Neural progenitor cell (in vitro differentiated cells): ENCODE data around the gene IFNG. TPM values are rescaled to one million over a fixed set of nuclear protein-coding genes. Genes with fewer than 3 reads are reported as not detected.

Experiments
- DNase-seq: peaks from one replicate; pipeline ENCODE4 v3.0.0-alpha.2; 2016; ENCODE audit warnings: low spot score
- H2AFZ ChIP-seq: fragments of 200-600 bp; sonication (generic); replicated peaks from 2 replicates; pipeline ENCODE4 v1.6.1; 2016; ENCODE audit warnings: antibody characterized with exemption
- H3F3A ChIP-seq: fragments of 200-600 bp; sonication (generic); 2 replicates; pipeline ENCODE4 v1.6.1; 2016; ENCODE audit warnings: antibody characterized with exemption, low read depth
- H3K27ac ChIP-seq: fragments of 200-600 bp; sonication (generic); 2 replicates; pipeline ENCODE4 v1.5.1; 2016; ENCODE audit warnings: mild to moderate bottlenecking
- H3K27me3 ChIP-seq: fragments of 200-600 bp; sonication (generic); 2 replicates; pipeline ENCODE4 v1.6.1; 2016; ENCODE audit warnings: mild to moderate bottlenecking, moderate library complexity
- H3K36me3 ChIP-seq: fragments of 200-600 bp; sonication (generic); 2 replicates; pipeline ENCODE4 v1.5.1; 2016
- H3K4me1 ChIP-seq: fragments of 200-600 bp; sonication (generic); 2 replicates; pipeline ENCODE4 v1.6.1; 2016; ENCODE audit warnings: mixed run types
- H3K4me2 ChIP-seq: fragments of 200-600 bp; sonication (generic); 2 replicates; pipeline ENCODE4 v1.6.1; 2016
- H3K4me3 ChIP-seq: fragments of 200-600 bp; sonication (generic); 2 replicates; pipeline ENCODE4 v1.5.1; 2016
- H3K79me2 ChIP-seq: fragments of 200-600 bp; sonication (generic); 2 replicates; pipeline ENCODE4 v1.6.1; 2016; ENCODE audit warnings: low read depth
- H3K9ac ChIP-seq: fragments of 200-600 bp; sonication (generic); 2 replicates; pipeline ENCODE4 v1.6.1; 2016
- H3K9me3 ChIP-seq: fragments of 200-600 bp; sonication (generic); 2 replicates; pipeline ENCODE4 v1.5.1; 2016; ENCODE audit warnings: low read depth
- H4K20me1 ChIP-seq: fragments of 200-600 bp; sonication (generic); 2 replicates; pipeline ENCODE4 v1.6.1; 2016; ENCODE audit warnings: low read depth
- H3K27ac Mint-ChIP-seq: 3 replicates; pipeline ENCODE4 v1.8.0; 2021; ENCODE audit warnings: mixed read lengths
- H3K27me3 Mint-ChIP-seq: 2 replicates; pipeline ENCODE4 v1.8.0; 2022; ENCODE audit warnings: low read depth, mild to moderate bottlenecking, inconsistent platforms, moderate library complexity, mixed read lengths; ENCODE audit not compliant: insufficient read depth
- H3K36me3 Mint-ChIP-seq: 3 replicates; pipeline ENCODE4 v1.8.0; 2021; ENCODE audit warnings: mixed read lengths
- H3K4me1 Mint-ChIP-seq: 3 replicates; pipeline ENCODE4 v1.8.0; 2021; ENCODE audit warnings: mixed read lengths
- H3K4me3 Mint-ChIP-seq: 3 replicates; pipeline ENCODE4 v1.8.0; 2021; ENCODE audit warnings: mild to moderate bottlenecking, moderate library complexity, mixed read lengths
- H3K9me3 Mint-ChIP-seq: 3 replicates; pipeline ENCODE4 v1.8.0; 2020; ENCODE audit warnings: mixed read lengths
- CTCF ChIP-seq: fragments of 200-600 bp; sonication (generic); IDR thresholded peaks from 2 replicates; pipeline ENCODE4 v1.5.1; 2017; ENCODE audit warnings: antibody characterized with exemption, mild to moderate bottlenecking
- EZH2 ChIP-seq: fragments of 200-600 bp; sonication (generic); IDR thresholded peaks from 2 replicates; pipeline ENCODE4 v1.6.1; 2017; ENCODE audit warnings: antibody characterized with exemption, mild to moderate bottlenecking, moderate library complexity
- EZH2phosphoT487 ChIP-seq: fragments of 200-600 bp; sonication (generic); IDR thresholded peaks from 2 replicates; pipeline ENCODE4 v1.6.1; 2017; ENCODE audit warnings: antibody characterized with exemption
- total RNA-seq: library from RNA; depleted of rRNA; stranded (reverse); fragments of >200 nt; gene quantifications from 2 replicates; pipeline ENCODE4 v1.2.3, GENCODE V29; 2015; ENCODE audit warnings: low replicate concordance

IFNG gene
- total RNA-seq, 1 donor from 2014 or later = not detected

DNA sequence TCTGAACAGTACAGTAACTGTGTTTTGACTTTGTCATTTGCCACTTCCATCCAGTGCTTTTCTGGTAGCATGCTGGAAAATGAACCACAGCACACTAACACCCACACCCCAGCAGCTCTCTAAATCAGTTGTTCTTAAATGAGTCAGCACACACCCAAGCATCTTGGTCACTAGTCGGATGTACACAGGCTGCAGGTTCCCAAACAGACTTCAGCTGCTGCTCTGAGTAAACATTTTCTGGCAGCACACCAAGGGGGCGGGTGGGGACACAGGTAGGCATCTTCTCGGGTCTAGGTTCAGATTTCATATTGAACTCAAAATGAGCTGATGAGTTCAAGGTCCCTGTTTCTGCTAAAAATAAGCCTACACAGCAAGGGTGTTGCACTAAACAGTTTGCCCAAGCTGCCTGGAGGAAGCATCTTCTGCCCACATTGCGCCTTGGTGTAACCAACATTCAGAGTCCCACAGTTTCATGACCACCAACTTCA, 39.8 kb downstream of the IFNG start:
- Histone ChIP-seq H3K27me3 (no peaks in the 10 kb centered on the region), H3K79me2 (no peaks in the 10 kb centered on the region), H3K4me2 (no peak overlapping the region), H3K4me1 (peaks cover 6% of the 10 kb centered on the region), H3F3A (no peaks in the 10 kb centered on the region), H3K36me3 (no peaks in the 10 kb centered on the region), H2AFZ (no peak overlapping the region), H4K20me1 (no peaks in the 10 kb centered on the region), H3K9ac (no peak overlapping the region), H3K27ac (no peak overlapping the region), H3K4me3 (no peak overlapping the region), H3K9me3 (no peaks in the 10 kb centered on the region)
- DNase-seq = no peak
- H3K9me3 Mint-ChIP-seq = no peaks in the 10 kb centered on the region
- no peak overlapping the region for H3K4me3 Mint-ChIP-seq
- no peaks in the 10 kb centered on the region for H3K36me3 Mint-ChIP-seq
- TF ChIP-seq EZH2 (no peak), CTCF (no peak), EZH2phosphoT487 (no peak)
- H3K4me1 Mint-ChIP-seq = peaks cover 5% of the 10 kb centered on the region
- peaks cover 2% of the 10 kb centered on the region for H3K27me3 Mint-ChIP-seq
- no peak overlapping the region for H3K27ac Mint-ChIP-seq

DNA sequence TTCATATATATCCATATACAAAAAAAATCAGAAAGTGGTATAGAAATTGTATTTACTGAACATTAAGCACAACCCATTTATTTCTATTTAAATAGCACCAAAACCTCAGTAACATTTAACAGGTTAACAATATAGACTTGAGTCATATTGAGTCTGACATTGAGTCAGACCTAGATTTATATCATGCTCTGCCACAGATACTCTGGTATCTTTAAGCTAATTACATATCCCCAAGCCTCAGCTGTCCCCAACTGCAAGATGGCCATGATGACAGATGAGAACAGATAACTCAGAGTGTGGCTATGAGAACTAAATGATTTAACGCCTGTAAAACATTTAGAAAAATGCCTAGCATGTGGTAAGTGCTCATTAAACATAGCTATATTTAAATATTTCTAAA, 40.3 kb downstream of the IFNG start:
- Mint-ChIP-seq H3K4me1 (peaks cover 5% of the 10 kb centered on the region), H3K9me3 (no peaks in the 10 kb centered on the region), H3K36me3 (no peaks in the 10 kb centered on the region), H3K4me3 (no peak overlapping the region), H3K27ac (no peak overlapping the region), H3K27me3 (peaks cover 2% of the 10 kb centered on the region)
- Histone ChIP-seq H3K79me2 (no peaks in the 10 kb centered on the region), H3K4me1 (peaks cover 6% of the 10 kb centered on the region), H4K20me1 (no peaks in the 10 kb centered on the region), H3K4me3 (no peak overlapping the region), H3K27me3 (no peaks in the 10 kb centered on the region), H3K9ac (no peak overlapping the region), H3K36me3 (no peaks in the 10 kb centered on the region), H3K27ac (no peak overlapping the region), H3F3A (no peaks in the 10 kb centered on the region), H2AFZ (no peak overlapping the region), H3K9me3 (no peaks in the 10 kb centered on the region), H3K4me2 (no peak overlapping the region)
- no peak for DNase-seq
- TF ChIP-seq EZH2 = no peak

- H3K9me3 ChIP-seq = no peaks in the 10 kb centered on the region
- no peak for DNase-seq
- no peaks in the 10 kb centered on the region for H3K36me3 ChIP-seq
- Mint-ChIP-seq H3K4me1 (peaks cover 5% of the 10 kb centered on the region), H3K27me3 (peaks cover 2% of the 10 kb centered on the region), H3K9me3 (no peaks in the 10 kb centered on the region), H3K4me3 (no peak overlapping the region), H3K36me3 (no peaks in the 10 kb centered on the region), H3K27ac (no peak overlapping the region)
- no peaks in the 10 kb centered on the region for H4K20me1 ChIP-seq
- no peak overlapping the region for H3K4me2 ChIP-seq
- no peak overlapping the region for H2AFZ ChIP-seq
- H3K27me3 ChIP-seq = no peaks in the 10 kb centered on the region
- no peaks in the 10 kb centered on the region for H3K79me2 ChIP-seq
- no peaks in the 10 kb centered on the region for H3F3A ChIP-seq
- no peak overlapping the region for H3K27ac ChIP-seq
- TF ChIP-seq EZH2 (no peak), EZH2phosphoT487 (no peak), CTCF (no peak)
- H3K4me3 ChIP-seq = no peak overlapping the region
- no peak overlapping the region for H3K9ac ChIP-seq
- H3K4me1 ChIP-seq = peaks cover 6% of the 10 kb centered on the region
These were observed 41.3 kb downstream of the IFNG start for GRCh38 chr12:68118096-68118755.

DNA sequence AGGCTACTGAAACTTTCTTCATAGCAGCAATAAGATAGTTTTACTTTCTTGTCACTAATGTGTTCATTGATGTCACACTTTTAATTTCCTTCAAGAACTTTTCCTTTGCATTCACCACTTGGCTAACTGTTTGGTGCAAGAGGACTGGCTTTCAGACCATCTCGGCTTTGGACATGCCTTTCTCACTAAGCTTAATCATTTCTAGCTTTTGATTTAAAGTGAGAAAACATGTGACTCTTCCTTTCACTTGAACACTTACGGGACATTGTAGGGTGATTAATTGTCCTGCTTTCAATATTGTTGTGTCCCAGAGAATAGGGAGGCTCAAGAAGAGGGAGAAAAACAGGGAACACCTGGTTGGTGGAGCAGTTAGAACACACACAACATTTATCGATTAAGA, 41.9 kb downstream of the IFNG start:
- peaks cover 6% of the 10 kb centered on the region for H3K4me1 Mint-ChIP-seq
- Histone ChIP-seq H3K9ac (no peak overlapping the region), H2AFZ (no peak overlapping the region), H3K9me3 (no peaks in the 10 kb centered on the region), H3K27me3 (no peaks in the 10 kb centered on the region), H3K79me2 (no peaks in the 10 kb centered on the region), H3K27ac (no peak overlapping the region), H4K20me1 (no peaks in the 10 kb centered on the region), H3K36me3 (no peaks in the 10 kb centered on the region), H3F3A (no peaks in the 10 kb centered on the region), H3K4me3 (no peak overlapping the region), H3K4me2 (no peak overlapping the region), H3K4me1 (peaks cover 6% of the 10 kb centered on the region)
- no peaks in the 10 kb centered on the region for H3K36me3 Mint-ChIP-seq
- no peak overlapping the region for H3K27ac Mint-ChIP-seq
- DNase-seq = no peak
- TF ChIP-seq CTCF (no peak), EZH2 (no peak)
- no peaks in the 10 kb centered on the region for H3K9me3 Mint-ChIP-seq
- H3K4me3 Mint-ChIP-seq = no peak overlapping the region
- H3K27me3 Mint-ChIP-seq = peaks cover 2% of the 10 kb centered on the region
